ENCODE measurements around the gene LINC01488.

The LINC01488 gene

DNA sequence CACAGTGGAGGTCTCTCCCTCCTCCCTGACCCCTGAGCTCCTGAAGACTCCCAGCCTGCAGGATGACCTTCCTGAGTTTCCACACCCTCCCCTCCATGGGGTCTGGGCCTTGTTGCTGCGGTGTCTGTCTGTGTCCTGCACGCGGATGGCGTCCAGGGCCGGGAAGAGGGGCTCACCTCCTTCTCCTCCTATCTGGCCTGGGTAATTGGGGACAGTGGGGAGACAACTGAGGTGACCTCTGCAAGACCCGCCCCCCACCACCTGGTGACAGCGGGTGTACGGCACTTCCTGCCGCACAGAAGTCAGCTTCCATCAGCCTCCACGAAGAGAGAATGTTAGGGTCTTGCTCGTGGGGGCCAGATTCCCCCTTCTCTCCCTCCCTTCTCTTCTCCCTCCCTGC lies 31.7 kb downstream of the LINC01488 start:
- DNase-seq: no peak

DNA sequence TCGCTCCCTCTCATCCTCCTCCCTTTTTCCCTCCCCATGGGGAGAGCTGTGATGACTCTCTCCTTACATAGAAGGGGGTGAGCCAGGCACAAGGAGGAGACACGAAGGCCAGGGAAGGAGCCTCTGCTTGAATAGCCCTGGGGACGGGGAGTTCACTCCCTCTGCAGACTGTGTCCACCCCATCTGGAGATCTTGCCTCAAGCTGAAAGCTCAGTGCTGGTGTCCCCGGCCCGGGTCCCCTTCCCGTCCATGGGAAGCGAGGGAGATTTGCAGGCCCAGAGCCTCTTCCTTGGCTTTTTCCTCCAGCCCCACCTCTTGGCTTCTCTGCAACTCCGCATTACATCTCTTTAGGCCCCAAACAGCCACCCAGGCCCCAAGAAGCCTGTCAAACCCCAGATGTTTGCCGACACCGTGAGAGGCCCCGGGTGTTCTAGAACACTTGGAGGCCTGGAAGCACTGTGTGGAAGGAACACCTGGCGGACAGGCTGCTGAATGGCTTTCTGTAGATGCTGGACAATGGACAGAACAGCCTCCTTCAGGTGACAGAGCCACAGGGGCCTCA lies 32.3 kb downstream of the LINC01488 start:
- DNase-seq: no peak

GRCh38 chr11:69514771-69515170 lies 33.3 kb downstream of the LINC01488 start:
- no peak for DNase-seq

DNA sequence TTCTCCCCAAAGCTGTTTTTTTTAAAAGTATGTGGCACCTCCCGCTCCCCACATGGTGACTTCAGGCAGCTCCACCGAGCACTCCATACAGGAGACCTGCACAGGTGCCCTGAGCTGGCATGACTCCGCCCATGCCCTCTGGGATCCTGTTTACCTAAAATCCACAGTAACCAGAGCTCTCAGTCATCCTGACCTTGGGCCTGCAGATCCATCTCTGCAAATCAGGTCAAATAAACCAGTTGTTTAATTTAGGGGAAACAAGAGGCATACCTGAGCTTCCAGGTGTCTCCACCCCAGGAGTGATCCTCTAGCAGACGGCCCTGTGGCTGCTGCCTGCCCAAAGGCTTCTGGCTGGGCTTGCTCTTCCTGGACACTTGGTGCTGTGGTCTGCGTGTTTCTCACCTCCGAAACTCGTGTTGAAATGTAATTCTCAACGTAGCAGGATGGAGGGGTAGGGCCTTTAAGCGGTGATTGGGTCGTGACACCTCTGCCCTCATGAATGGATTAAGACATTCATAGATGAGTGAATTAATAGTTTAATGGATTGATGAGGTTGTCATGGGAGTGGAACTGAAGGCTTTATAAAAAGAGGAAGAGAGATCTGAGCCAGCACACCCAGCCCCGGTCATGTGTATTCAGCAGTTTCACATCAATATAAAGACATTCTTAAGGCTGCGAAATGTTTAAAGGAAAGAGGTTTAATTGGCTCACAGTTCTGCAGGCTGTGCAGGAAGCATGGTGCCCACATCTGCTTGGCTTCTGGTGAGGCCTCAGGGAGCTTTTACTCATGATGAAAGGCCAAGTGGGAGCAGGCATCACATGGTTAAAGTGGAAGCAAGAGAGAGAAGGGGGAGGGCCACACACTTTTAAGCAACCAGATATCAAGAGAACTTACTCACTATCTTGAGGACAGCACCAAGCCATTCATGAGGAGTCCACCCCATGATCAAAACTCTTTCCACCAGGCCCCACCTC lies 34.1 kb downstream of the LINC01488 start:
- DNase-seq: no peak

DNA sequence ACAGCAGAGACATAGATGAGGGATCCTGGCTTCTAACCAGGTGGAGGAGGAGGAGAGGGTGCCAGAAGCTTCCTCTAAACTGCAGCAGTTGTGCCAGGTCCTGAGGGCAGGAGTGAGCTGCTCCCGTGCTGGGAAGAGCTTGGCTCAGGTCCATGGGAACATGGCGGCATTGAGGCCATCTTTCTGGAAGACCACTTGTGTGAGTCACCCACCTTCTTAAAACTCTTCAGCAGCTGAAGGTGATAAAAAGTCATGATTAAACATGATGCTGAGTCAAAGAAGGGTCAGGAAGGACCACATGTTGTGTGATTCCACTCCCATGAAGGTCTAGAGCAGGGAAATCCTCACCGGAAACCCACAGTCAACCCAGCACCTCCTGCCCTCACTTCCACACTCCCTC lies 35.1 kb downstream of the LINC01488 start:
- no peak for DNase-seq

- DNase-seq: no peak
Observed at GRCh38 chr11:69518081-69518950, 36.9 kb downstream of the LINC01488 start.

- DNase-seq: no peak
Observed at GRCh38 chr11:69520186-69520916, 38.9 kb downstream of the LINC01488 start.

DNA sequence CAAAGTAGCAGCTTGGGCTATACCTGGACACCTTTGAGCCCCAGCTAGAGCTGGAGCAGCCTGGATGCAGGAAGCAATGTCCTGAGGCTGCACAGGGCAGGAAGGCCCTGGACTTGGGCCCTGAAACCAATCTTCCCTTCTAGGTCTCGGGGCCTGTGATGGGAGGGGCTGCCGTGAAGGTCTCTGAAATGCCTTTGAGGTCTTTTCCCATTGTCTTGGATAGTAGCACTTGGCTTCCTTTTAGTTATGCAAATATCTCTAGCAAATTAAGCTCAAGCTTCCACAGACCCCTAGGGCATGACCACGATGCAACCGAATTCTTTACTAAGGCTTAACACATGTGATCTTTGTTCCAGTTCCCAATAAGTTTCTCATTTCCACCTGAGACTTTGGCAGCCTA lies 40.0 kb downstream of the LINC01488 start:
- DNase-seq: no peak

- DNase-seq: no peak
Observed at GRCh38 chr11:69523453-69523852, 42.0 kb downstream of the LINC01488 start.

GRCh38 chr11:69524291-69524882 lies 42.9 kb downstream of the LINC01488 start:
- DNase-seq: no peak

DNA sequence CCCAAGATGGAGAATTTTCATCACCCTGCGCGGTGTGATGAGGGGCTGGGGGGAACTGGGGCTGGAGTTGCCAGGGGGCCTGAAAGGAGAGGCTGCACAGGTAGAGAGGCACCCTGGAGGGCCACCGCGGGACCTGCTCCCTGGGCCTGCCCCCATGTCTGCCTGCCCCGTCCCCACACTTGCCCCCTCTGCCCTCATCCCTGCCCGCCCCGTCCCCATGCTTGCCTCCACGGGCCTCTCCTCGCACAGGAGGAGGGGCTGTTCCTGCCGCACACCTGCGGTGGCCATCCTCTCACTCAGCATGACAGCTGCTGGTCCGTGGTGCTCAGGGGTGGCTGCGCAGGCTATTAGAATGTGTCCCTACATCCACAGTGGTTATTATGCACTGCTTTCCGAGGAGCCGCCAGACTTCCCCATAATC lies 43.5 kb downstream of the LINC01488 start:
- peak; percentile 35 for DNase-seq

DNA sequence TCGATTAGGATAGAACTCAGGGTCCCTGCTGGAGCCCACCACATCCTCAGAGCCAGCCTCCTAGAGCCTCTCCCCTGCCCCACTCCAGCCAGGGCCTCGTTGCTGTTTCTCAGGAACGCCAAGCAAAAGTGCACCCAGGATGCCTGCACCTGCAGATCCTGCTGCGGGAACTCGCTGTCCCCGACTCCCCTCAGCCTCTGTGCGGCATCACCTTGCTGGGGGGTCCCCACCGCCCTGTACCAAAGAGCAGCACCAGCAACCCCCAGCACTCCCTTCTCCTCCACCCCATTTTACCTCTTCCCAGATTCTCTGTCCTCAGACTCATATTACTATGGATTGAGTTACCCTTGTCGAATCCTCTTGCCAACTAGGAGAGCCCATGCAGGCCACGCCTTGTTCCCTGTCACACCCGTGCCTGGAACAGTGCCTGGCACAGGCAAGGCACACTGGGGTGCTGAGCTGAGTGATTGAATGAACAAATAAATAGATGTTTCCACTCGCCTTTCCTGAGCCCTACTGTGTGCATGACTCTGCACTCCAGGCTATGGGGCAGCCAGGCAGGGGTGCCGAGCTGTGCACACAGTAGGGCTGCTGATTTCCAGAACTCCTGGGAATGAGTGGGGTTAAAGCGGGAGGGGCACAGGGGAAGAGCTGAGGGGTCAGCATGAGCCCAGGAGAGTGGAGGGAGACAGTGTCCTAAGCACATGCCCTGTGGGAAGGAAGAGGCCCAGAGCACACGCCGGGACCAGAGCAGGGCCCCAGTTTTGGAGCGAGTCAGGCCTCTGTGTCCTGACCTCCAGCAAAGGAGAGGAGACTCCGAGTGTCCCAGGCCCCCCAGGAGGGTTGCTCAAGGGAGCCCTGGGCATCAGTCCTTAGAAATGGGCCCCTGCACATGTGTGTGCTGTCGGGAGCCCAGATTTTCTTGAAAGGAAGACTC lies 44.3 kb downstream of the LINC01488 start:
- DNase-seq: peak; percentile 22

DNA sequence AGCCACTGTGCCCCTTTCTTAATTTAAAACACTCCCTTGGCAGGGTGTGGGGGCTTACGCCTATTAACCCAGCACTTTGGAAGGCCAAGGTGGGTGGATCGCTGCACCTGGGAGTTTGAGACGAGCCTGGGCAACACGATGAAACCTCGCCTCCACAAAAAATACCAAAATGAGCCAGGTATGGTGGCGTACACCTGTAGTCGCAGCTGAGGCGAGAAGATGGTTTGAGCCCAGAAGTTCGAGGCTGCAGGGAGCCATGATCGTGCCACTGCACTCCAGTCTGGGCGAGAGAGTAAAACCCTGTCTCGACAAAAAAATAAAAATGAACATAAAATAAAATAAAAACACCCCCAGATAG lies 45.0 kb downstream of the LINC01488 start:
- no peak for DNase-seq

DNA sequence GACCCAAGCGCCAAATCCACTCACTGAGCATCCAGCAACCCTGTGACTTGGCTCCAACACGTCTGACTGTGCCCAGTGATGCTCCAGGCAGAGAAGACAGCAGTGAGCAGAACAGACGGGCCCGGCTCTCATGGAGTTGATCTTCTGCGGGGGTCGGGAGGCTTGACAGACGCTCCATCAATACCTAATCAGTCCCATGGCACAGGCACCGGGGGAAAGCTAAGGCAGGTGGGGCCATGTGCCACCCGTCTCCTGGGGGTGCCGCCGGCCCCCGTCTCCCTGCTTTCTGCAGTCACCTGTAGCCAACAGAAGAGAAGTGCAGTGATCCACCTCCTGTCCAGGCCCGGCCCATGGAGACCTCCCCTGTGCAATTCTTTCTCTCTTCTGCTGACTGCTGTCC lies 47.5 kb downstream of the LINC01488 start:
- DNase-seq: no peak

- peak; percentile 37 for DNase-seq
Observed at GRCh38 chr11:69530278-69531070, 49.0 kb downstream of the LINC01488 start.

DNA sequence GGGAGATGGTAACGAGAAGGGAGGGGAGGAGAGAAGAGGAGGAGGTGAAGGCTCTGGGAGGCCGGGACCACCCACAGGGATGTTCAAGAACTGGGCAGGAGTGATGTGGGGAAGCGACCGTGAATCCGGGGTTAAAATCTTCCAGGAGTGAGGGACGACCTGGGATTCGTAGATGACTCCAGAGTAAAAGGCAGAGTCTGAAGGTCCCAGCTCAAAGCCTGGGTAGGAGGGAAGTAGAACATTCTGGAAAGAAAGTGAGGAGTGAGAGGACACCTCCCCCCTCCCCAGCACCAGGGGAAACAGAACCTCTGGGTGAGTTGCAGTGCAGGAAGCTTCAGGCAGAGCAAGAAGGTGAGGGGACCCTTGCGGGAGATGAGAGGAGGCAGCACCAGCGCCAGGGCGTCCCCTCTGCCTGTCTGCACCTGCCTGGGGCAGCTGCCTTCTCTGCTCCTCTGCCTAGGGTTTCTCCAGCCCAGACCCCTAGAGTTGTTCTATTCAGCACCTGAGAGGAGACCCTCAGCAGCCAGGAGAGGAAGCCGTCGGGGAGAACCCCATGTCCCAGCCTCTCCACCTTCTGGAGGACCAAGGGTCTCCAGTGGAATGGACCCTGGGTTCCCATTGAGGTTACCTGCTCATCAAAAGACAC lies 49.7 kb downstream of the LINC01488 start:
- DNase-seq: no peak

GRCh38 chr11:69531717-69532088 lies 50.2 kb downstream of the LINC01488 start:
- no peak for DNase-seq

DNA sequence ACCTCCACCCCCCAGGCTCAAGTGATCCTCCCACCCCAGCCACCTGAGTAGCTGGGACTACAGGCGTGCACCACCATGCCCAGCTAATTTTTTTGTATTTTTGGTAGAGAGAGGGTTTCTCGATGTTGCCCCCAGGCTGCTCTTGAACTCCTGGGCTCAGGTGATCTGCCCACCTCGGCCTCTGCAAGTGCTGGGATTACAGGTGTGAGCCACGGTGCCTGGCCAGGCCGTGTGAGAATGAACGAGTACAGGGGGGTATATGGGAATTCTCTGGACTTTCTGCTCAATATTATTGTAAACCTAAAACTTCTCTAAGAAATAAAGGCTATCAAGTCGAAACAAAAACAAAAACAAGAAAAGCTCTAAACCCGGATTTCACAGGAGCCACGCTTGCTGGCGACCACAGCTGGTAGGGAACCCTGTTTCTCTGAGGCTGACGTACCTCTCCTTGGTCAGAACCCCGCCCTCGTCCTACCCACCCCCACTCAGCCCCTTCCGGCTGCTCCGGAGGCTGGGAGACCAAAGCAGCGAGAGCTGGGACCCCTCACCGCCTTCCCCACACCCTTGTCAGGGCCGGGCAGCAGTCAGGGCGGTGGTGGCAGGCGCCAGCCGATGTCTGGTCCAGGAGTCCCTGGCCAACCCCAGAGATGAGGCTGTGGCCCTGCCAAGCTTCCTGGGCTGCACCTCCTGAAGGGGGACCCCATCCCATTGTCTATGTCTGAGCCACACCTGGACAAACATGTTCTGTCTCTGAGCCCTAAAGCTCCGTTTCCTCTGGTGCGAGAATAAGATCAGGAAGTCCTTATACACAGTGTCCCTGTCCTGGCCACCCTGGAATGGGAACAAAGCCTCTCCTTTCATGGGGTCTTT lies 52.1 kb downstream of the LINC01488 start:
- no peak for DNase-seq

DNA sequence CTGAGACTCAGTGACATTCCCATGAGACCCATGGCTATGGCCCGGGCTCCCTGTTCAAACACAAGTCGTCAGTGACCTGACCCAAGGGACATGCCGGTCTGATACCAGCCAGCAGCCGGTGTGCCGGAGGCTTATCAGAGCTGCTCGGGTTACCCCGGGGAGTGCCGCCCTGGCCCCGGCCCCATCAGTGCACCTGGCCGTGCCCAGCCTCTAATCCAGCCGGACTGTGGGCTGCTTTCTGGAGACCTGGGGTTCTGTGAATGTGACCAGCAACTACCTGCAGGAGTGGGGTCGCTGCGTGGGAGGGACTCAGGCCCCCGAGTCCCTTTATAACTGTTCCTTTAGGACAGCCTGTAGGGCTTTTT lies 52.7 kb downstream of the LINC01488 start:
- no peak for DNase-seq

Measured in right forelimb (tissue), 1 donor.